ENCODE measurements around the gene RGCC. TPM values are rescaled to one million over a fixed set of nuclear protein-coding genes. Genes with fewer than 3 reads are reported as not detected.
"Not testable (repeated sequence)": the region's sequence is repeated elsewhere in the genome, so short reads cannot be mapped to it uniquely, and the experiment has no call there.

RGCC gene
- total RNA-seq, 4 donors from 2014 or later: 29.0 to 522 (median 319) TPM

DNA sequence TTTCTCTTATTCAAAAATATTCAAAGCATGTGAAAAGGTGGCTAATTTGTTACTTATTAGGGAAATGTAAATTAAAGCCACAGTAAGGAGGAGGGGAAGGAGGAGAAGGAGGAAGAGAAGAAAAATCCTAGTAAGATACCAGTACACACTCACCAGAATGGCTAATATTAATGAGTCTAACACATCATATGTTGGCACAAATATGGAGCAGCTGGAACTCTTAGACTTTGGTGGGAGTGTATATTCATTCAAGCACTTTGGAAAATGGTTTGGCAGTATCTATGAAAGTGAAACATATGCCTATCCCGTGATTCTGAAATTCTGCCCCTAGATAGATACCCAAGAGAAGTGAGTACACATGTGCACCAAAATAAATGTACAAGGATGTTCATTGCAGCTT, 38.1 kb upstream of the RGCC start:
- Histone ChIP-seq H3K4me1 (no peaks in the 10 kb centered on the region), H3K4me3 (no peak overlapping the region), H3K36me3 (no peaks in the 10 kb centered on the region), H3K27ac (no peak overlapping the region), H3K9me3 (no peaks in the 10 kb centered on the region), H3K27me3 (no peaks in the 10 kb centered on the region)
- TF ChIP-seq, protein P1, sequence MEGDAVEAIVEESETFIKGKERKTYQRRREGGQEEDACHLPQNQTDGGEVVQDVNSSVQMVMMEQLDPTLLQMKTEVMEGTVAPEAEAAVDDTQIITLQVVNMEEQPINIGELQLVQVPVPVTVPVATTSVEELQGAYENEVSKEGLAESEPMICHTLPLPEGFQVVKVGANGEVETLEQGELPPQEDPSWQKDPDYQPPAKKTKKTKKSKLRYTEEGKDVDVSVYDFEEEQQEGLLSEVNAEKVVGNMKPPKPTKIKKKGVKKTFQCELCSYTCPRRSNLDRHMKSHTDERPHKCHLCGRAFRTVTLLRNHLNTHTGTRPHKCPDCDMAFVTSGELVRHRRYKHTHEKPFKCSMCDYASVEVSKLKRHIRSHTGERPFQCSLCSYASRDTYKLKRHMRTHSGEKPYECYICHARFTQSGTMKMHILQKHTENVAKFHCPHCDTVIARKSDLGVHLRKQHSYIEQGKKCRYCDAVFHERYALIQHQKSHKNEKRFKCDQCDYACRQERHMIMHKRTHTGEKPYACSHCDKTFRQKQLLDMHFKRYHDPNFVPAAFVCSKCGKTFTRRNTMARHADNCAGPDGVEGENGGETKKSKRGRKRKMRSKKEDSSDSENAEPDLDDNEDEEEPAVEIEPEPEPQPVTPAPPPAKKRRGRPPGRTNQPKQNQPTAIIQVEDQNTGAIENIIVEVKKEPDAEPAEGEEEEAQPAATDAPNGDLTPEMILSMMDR (IDR thresholded peaks at IDR 0.05): no peak
- TF ChIP-seq POLR2A (IDR thresholded peaks at IDR 0.05): no peak
- no peak for DNase-seq
- intact Hi-C loops (cut with DNase I; ENCODE audit: low total_unique reads): no loop called here

- no peak for DNase-seq
- no peaks in the 10 kb centered on the region for H3K27me3 ChIP-seq
- no peaks in the 10 kb centered on the region for H3K9me3 ChIP-seq
- TF ChIP-seq POLR2A (IDR thresholded peaks at IDR 0.05): no peak
- TF ChIP-seq, protein P1 (IDR thresholded peaks at IDR 0.05): no peak
- H3K36me3 ChIP-seq: no peaks in the 10 kb centered on the region
- no peak overlapping the region for H3K4me3 ChIP-seq
- H3K4me1 ChIP-seq: no peaks in the 10 kb centered on the region
- intact Hi-C loops (cut with DNase I; ENCODE audit: low total_unique reads): no loop called here
- no peak overlapping the region for H3K27ac ChIP-seq
Observed at GRCh38 chr13:41420146-41420545, 37.2 kb upstream of the RGCC start.

GRCh38 chr13:41421330-41421729, 36.0 kb upstream of the RGCC start:
- intact Hi-C loops (cut with DNase I; ENCODE audit: low total_unique reads); H3K4me1 ChIP-seq; DNase-seq; H3K4me3 ChIP-seq; H3K36me3 ChIP-seq; H3K27me3 ChIP-seq; H3K9me3 ChIP-seq; H3K27ac ChIP-seq: not testable (repeated sequence)

DNA sequence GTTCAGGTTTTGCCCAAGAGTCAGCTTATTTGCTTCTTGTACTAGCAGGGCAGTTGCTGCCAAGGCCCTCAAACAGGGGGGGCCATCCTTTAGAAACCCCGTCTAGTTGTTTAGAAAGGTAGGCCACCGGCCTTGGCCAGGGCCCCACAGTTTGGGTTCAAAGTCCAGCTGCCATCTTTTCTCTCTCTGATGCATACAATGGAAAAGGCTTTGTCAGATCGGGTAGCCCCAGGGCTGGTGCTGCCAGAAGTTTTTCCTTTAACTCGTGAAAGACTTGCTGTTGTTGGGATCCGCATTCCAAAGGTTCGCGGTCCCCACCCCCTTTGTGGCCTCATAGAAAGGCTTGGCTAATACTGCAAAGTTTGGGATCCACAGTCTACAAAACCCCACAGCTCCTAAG, 35.4 kb upstream of the RGCC start:
- H3K27ac ChIP-seq; DNase-seq; intact Hi-C loops (cut with DNase I; ENCODE audit: low total_unique reads); H3K36me3 ChIP-seq; H3K4me1 ChIP-seq; H3K4me3 ChIP-seq; H3K27me3 ChIP-seq; H3K9me3 ChIP-seq: not testable (repeated sequence)

- DNase-seq; H3K27ac ChIP-seq; H3K4me1 ChIP-seq; H3K27me3 ChIP-seq; H3K9me3 ChIP-seq; H3K4me3 ChIP-seq; H3K36me3 ChIP-seq; intact Hi-C loops (cut with DNase I; ENCODE audit: low total_unique reads): not testable (repeated sequence)
Observed at GRCh38 chr13:41423259-41423658, 34.1 kb upstream of the RGCC start.

DNA sequence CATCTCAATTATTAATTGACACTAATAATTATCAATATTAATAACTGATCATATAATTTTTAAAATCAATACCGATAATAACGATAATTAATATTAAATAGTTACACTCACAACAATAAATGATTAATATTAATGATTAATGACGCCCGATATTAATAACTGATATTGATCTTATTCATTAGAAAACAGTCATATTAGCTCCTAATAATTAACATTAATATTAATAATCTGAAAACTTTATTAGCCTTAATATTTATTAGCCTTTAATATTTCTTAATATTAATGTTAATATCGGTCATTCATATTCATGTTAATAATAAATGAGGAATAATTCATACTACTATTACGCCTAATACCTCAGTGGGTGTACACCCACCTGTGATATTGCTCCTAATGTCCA, 32.7 kb upstream of the RGCC start:
- H3K27ac ChIP-seq; DNase-seq; H3K27me3 ChIP-seq; H3K4me3 ChIP-seq; H3K4me1 ChIP-seq; intact Hi-C loops (cut with DNase I; ENCODE audit: low total_unique reads); H3K36me3 ChIP-seq; H3K9me3 ChIP-seq: not testable (repeated sequence)

DNA sequence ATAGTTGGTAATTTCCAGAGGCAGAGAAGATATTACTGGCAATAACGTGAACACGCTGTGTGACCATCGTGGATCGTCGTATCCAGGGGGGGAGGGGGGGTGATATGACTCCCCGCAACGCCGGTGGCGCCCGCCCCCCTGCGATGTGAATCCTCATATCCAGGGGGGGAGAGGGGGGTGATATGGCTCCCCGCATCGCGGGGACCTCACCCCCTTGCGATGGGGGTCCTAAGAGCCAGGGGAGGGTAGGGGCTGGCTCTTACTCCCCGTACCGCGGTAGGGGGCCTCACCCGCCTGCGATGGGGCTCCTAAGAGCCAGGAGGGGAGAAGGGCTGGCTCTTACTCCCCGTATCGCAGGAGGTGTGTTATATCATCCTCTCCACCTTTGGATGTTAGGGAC, 31.3 kb upstream of the RGCC start:
- intact Hi-C loops (cut with DNase I; ENCODE audit: low total_unique reads): no loop called here
- no peak for TF ChIP-seq POLR2A (IDR thresholded peaks at IDR 0.05)
- TF ChIP-seq, protein P1 (IDR thresholded peaks at IDR 0.05): no peak
- no peaks in the 10 kb centered on the region for H3K27me3 ChIP-seq
- H3K36me3 ChIP-seq: no peaks in the 10 kb centered on the region
- H3K4me3 ChIP-seq: no peak overlapping the region
- H3K9me3 ChIP-seq: no peaks in the 10 kb centered on the region
- no peak for DNase-seq
- H3K27ac ChIP-seq: no peak overlapping the region
- no peaks in the 10 kb centered on the region for H3K4me1 ChIP-seq

Measured in uterus (tissue), 4 donors.